IMR-90 (cell line): ENCODE measurements around the gene SLC1A1. TPM values are rescaled to one million over a fixed set of nuclear protein-coding genes. Genes with fewer than 3 reads are reported as not detected.

Source experiments
- ATAC-seq: fragments of 200-7000 bp; cut with Tn5 transposase; 2 replicates; pipeline ENCODE4 v1.9.1; 2020; ENCODE audit warnings: low read depth, mild to moderate bottlenecking, moderate library complexity
- BruUV-seq: library from RNA; stranded (reverse); fragments of 400-500 nt; replicated peaks from 2 replicates; lab custom pipeline; 2021; lab: Mats Ljungman, UMichigan
- CTCF ChIA-PET: fragments of 300-600 bp; formaldehyde crosslinking; extraction: SDS; loops from one replicate; lab custom pipeline; 2021; ENCODE audit warnings: antibody characterized with exemption; lab: Yijun Ruan, JAX
- POLR2A ChIA-PET: fragments of 300-600 bp; sonication (Branson Sonifier 250); formaldehyde crosslinking; loops from one replicate; lab custom pipeline; 2022; ENCODE audit warnings: antibody characterized with exemption; ENCODE audit not compliant: unreplicated experiment; lab: Charles Lee
- DNase-seq: peaks from one replicate; pipeline ENCODE4 v3.0.0; 2013
- H2AFZ ChIP-seq: replicated peaks from 2 replicates; pipeline ENCODE3; 2013; ENCODE audit warnings: low read length, mild to moderate bottlenecking; ENCODE audit not compliant: poor library complexity
- H2AK5ac ChIP-seq: 2 replicates; pipeline ENCODE4 v1.6.1; 2013; ENCODE audit warnings: low read depth, low read length, inconsistent platforms
- H2AK9ac ChIP-seq: replicated peaks from 2 replicates; pipeline ENCODE3; 2013; ENCODE audit warnings: mild to moderate bottlenecking, low read depth, low read length, moderate library complexity; ENCODE audit not compliant: poor library complexity
- H2BK120ac ChIP-seq: 2 replicates; pipeline ENCODE4 v1.6.1; 2013; ENCODE audit warnings: low read depth, low read length, inconsistent platforms
- H2BK15ac ChIP-seq: 3 replicates; pipeline ENCODE4 v1.6.1; 2013; ENCODE audit warnings: low read depth, low read length, inconsistent platforms
- H2BK20ac ChIP-seq: 2 replicates; pipeline ENCODE4 v1.6.1; 2013; ENCODE audit warnings: low read depth, mild to moderate bottlenecking, inconsistent platforms, low read length, moderate library complexity
- H2BK5ac ChIP-seq: 2 replicates; pipeline ENCODE4 v1.6.1; 2013; ENCODE audit warnings: mild to moderate bottlenecking, low read depth, low read length, inconsistent platforms; ENCODE audit not compliant: poor library complexity, severe bottlenecking
- H3K14ac ChIP-seq: replicated peaks from 2 replicates; pipeline ENCODE4 v1.6.1; 2013; ENCODE audit warnings: low read depth, low read length, inconsistent platforms
- H3K18ac ChIP-seq: 2 replicates; pipeline ENCODE4 v1.6.1; 2013; ENCODE audit warnings: low read depth, low read length, control low read depth
- H3K23ac ChIP-seq: 2 replicates; pipeline ENCODE4 v1.6.1; 2013; ENCODE audit warnings: low read depth, low read length, inconsistent platforms
- H3K27ac ChIP-seq: 2 replicates; pipeline ENCODE4 v1.5.1; 2013; ENCODE audit warnings: mild to moderate bottlenecking, control low read depth, low read length; ENCODE audit not compliant: insufficient read depth
- H3K27me3 ChIP-seq: 2 replicates; pipeline ENCODE4 v1.6.1; 2013; ENCODE audit warnings: low read length; ENCODE audit not compliant: control insufficient read depth, insufficient read depth
- H3K36me3 ChIP-seq: 2 replicates; pipeline ENCODE4 v1.6.1; 2013; ENCODE audit warnings: low read length, mixed read lengths; ENCODE audit not compliant: control insufficient read depth, insufficient read depth
- H3K4ac ChIP-seq: 2 replicates; pipeline ENCODE4 v1.6.1; 2013; ENCODE audit warnings: low read depth, low read length, inconsistent platforms
- H3K4me1 ChIP-seq: 2 replicates; pipeline ENCODE4 v1.6.1; 2013; ENCODE audit warnings: low read length, mixed read lengths; ENCODE audit not compliant: control insufficient read depth, insufficient read depth
- H3K4me2 ChIP-seq: 2 replicates; pipeline ENCODE4 v1.6.1; 2013; ENCODE audit warnings: low read depth, mild to moderate bottlenecking, control low read depth, low read length, moderate library complexity
- H3K4me3 ChIP-seq: 2 replicates; pipeline ENCODE4 v1.5.1; 2013; ENCODE audit warnings: low read depth, mild to moderate bottlenecking, control low read depth, low read length, moderate library complexity; ENCODE audit not compliant: insufficient read depth
- H3K56ac ChIP-seq: 2 replicates; pipeline ENCODE4 v1.6.1; 2013; ENCODE audit warnings: low read length, inconsistent platforms; ENCODE audit not compliant: insufficient read depth; ENCODE audit errors: extremely low read depth
- H3K79me1 ChIP-seq, 2 experiments: 2 replicates each; pipeline ENCODE4 v1.6.1; 2013; ENCODE audit warnings: low read length in 2 of 2, inconsistent platforms in 1 of 2, low read depth in 1 of 2
- H3K9ac ChIP-seq: 2 replicates; pipeline ENCODE4 v1.6.1; 2013; ENCODE audit warnings: low read depth, low read length, control low read depth
- H3K9me1 ChIP-seq: 2 replicates; pipeline ENCODE4 v1.6.1; 2013; ENCODE audit warnings: low read length, inconsistent platforms; ENCODE audit not compliant: insufficient read depth
- H3K9me3 ChIP-seq: 2 replicates; pipeline ENCODE4 v1.6.1; 2013; ENCODE audit warnings: low read length; ENCODE audit not compliant: control insufficient read depth, insufficient read depth
- H4K20me1 ChIP-seq: 2 replicates; pipeline ENCODE4 v1.6.1; 2013; ENCODE audit warnings: low read length, inconsistent platforms; ENCODE audit not compliant: insufficient read depth
- H4K5ac ChIP-seq: 2 replicates; pipeline ENCODE4 v1.6.1; 2013; ENCODE audit warnings: mild to moderate bottlenecking, low read depth, low read length, control low read depth
- H4K8ac ChIP-seq, 2 experiments: 2 replicates each; pipeline ENCODE4 v1.6.1; 2013; ENCODE audit warnings: low read depth in 2 of 2, low read length in 2 of 2, control low read depth in 1 of 2, inconsistent platforms in 1 of 2
- H4K91ac ChIP-seq: 2 replicates; pipeline ENCODE4 v1.6.1; 2013; ENCODE audit warnings: low read depth, low read length, inconsistent platforms; ENCODE audit not compliant: insufficient read depth
- BHLHE40 ChIP-seq: fragments of 150-350 bp; IDR thresholded peaks from 2 replicates; pipeline ENCODE4 v1.6.1; 2016; ENCODE audit warnings: mild to moderate bottlenecking, low read depth, low read length
- CEBPB ChIP-seq: IDR thresholded peaks from 2 replicates; pipeline ENCODE4 v1.6.1; 2012; ENCODE audit warnings: low read depth, low read length, improper control_type of control experiment
- CHD1 ChIP-seq: IDR thresholded peaks from 2 replicates; pipeline ENCODE4 v1.6.1; 2012; ENCODE audit warnings: low read depth, low read length, improper control_type of control experiment
- ELK1 ChIP-seq: fragments of 150-350 bp; IDR thresholded peaks from 2 replicates; pipeline ENCODE4 v1.6.1; 2016; ENCODE audit warnings: low read depth, mild to moderate bottlenecking, low read length, moderate library complexity, borderline replicate concordance
- FOS ChIP-seq: fragments of 150-350 bp; IDR thresholded peaks from 2 replicates; pipeline ENCODE4 v1.6.1; 2016; ENCODE audit warnings: low read depth, low read length
- NFE2L2 ChIP-seq: fragments of 150-350 bp; IDR thresholded peaks from 2 replicates; pipeline ENCODE4 v1.6.1; 2016; ENCODE audit warnings: low read depth, mild to moderate bottlenecking, low read length
- SMC3 ChIP-seq: fragments of 150-350 bp; IDR thresholded peaks from 2 replicates; pipeline ENCODE4 v1.6.1; 2016; ENCODE audit warnings: low read depth, mild to moderate bottlenecking, antibody characterized with exemption, low read length, moderate library complexity
- WGBS, 2 experiments: methylation state at CpG; one replicate each; pipeline versions ENCODE4 v1.1.5 to v1.1.7; 2013; ENCODE audit warnings: missing lambda C conversion rate in 2 of 2; ENCODE audit not compliant: insufficient read length in 1 of 2; ENCODE audit errors: extremely low coverage in 2 of 2; 5-methylcytosine and 5-hydroxymethylcytosine counted together
- dilution Hi-C: fragments of 300-500 bp; cut with HindIII; formaldehyde crosslinking; loops from one replicate; pipeline ENCODE4 v1.14.3; 2018; ENCODE audit warnings: low sequenced_read_pairs; ENCODE audit not compliant: unreplicated experiment
- in situ Hi-C: fragments of 300-500 bp; cut with MboI; formaldehyde crosslinking; loops from 3 replicates; pipeline ENCODE4 v1.14.3; 2019; ENCODE audit warnings: low sequenced_read_pairs, inconsistent platforms, mixed read lengths
- intact Hi-C: fragments of 100-400 bp; cut with micrococcal nuclease; formaldehyde crosslinking; loops from 2 replicates; pipeline ENCODE4 v1.10.0; 2022
- polyA plus RNA-seq, 3 experiments: library from polyadenylated mRNA; depleted of rRNA; stranded (reverse); fragments of >200 nt; gene quantifications; 2 replicates each; pipeline ENCODE4 v1.2.3, GENCODE V29; 2012; ENCODE audit warnings: low replicate concordance in 1 of 3
- total RNA-seq: library from RNA; depleted of rRNA; stranded (reverse); fragments of >200 nt; gene quantifications from 2 replicates; pipeline ENCODE4 v1.2.3, GENCODE V29; 2012

The SLC1A1 gene
- total and polyA plus RNA-seq, 2 of the 4 experiments (the other 2 are of a cell fraction), result 2.2 to 4.1 TPM

DNA sequence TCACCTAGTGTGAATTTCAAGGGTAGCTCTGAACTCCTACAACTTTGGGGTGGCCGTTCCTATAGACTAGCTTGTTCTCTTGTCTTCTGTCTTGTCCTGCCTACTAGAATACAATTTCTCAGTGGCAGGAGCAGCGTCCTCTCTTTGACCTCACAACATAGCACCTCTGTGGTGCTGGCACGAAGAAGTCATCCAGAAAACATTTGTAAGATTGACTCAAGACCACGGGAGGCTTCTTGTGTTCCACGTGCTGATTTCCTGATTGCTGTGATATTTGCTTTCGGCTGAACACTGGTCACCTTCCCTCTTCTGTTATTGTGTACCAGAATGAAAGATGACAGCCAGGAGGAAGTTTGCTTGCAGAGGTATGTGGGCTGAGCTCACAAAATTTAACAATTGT lies 27.0 kb downstream of the SLC1A1 start:
- TF ChIP-seq FOS, result no peak
- TF ChIP-seq NFE2L2, result no peak
- no peak for TF ChIP-seq CEBPB
- TF ChIP-seq SMC3, result no peak
- TF ChIP-seq BHLHE40, result no peak
- no peak for TF ChIP-seq ELK1
- TF ChIP-seq CHD1, result no peak
- dilution Hi-C loops (no loop called here), intact Hi-C loops (no loop called here), in situ Hi-C loops (no loop called here)
- Histone ChIP-seq H2BK20ac (no peak overlapping the region), H3K27ac (no peak overlapping the region), H4K5ac (no peak overlapping the region), H3K4ac (no peak overlapping the region), H3K27me3 (no peaks in the 10 kb centered on the region; the same call in 1 of the 2 replicates), H3K9me3 (no peaks in the 10 kb centered on the region), H3K9ac (no peak overlapping the region), H3K14ac (no peak overlapping the region), H3K4me3 (no peak overlapping the region), H4K20me1 (no peaks in the 10 kb centered on the region), H2AK5ac (no peak overlapping the region), H2AK9ac (no peak overlapping the region), H3K23ac (no peak overlapping the region), H3K4me1 (no peaks in the 10 kb centered on the region), H4K91ac (no peak overlapping the region), H4K8ac (no peak overlapping the region), H2BK120ac (no peak overlapping the region), H3K36me3 (no peaks in the 10 kb centered on the region), H2BK5ac (no peak overlapping the region), H3K79me1 (no peaks in the 10 kb centered on the region), H3K18ac (no peak overlapping the region), H3K9me1 (no peaks in the 10 kb centered on the region), H2AFZ (no peak overlapping the region), H3K4me2 (no peak overlapping the region), H2BK15ac (no peak overlapping the region), H3K56ac (no peak overlapping the region)
- CTCF ChIA-PET, result no interaction called here
- POLR2A ChIA-PET, result no interaction called here
- BruUV-seq, result no TSS peak
- DNase-seq (peak; percentile 19), ATAC-seq (no peak)
- 40% methylated on average over 1 of the region's 6 CpGs; no CpG with 5 or more reads in 1 of the 2 experiments for WGBS, 2 experiments
